CD4-positive, alpha-beta T cell treated with Interleukin-1 beta for 1 hour (primary cell): ENCODE results near the gene PNLIPRP2.

Experiments
- DNase-seq, 2 donors: peaks; one replicate each; pipeline ENCODE4 v3.0.0-alpha.2; 2020 to 2022

Gene PNLIPRP2

DNA sequence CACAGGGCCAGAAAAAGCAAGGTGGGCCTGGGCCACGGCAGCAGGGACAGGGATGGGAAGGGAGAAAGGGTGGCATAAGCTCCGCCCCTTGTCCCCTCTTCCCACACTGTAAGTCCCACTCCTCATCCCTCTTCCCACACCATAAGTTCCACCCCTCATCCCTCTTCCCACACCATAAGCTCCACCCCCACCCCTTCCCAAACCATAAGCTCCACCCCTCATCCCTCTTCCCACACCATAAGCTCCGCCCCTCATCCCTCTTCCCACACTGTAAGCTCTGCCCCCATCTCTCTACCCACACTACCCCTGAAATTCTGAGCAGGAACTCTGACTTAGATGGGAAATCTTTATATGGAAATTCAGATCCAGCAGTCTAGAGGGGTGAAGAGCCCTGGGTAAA, 65.9 kb downstream of the PNLIPRP2 start:
- no peak for DNase-seq

- no peak for DNase-seq
These were observed 66.9 kb downstream of the PNLIPRP2 start for GRCh38 chr10:116687633-116688032.

DNA sequence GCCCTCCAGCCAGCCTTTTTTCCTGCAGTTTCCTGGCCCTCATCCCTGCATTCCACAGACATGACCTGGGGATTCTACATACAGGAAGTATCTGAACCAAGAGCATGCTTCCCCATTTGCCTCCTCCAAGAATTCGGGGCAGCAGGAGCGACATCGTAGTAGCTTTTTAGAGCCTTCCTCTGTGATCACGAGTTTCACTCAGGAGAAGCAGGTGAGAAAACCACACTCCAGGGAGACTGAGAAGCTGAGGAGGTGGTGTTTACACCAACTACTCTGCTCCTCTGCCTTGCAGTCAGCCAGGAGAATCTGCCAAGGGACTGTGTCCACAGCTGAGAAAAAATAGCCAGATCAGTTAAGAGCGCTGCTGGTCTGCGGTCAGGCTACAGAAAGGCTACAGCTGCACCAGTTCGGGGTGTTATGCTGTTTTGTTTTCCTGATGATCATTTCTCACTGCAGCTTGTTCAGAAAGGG, 67.5 kb downstream of the PNLIPRP2 start:
- DNase-seq, result no peak

- no peak for DNase-seq
These were observed 68.2 kb downstream of the PNLIPRP2 start for GRCh38 chr10:116688741-116689495.

DNA sequence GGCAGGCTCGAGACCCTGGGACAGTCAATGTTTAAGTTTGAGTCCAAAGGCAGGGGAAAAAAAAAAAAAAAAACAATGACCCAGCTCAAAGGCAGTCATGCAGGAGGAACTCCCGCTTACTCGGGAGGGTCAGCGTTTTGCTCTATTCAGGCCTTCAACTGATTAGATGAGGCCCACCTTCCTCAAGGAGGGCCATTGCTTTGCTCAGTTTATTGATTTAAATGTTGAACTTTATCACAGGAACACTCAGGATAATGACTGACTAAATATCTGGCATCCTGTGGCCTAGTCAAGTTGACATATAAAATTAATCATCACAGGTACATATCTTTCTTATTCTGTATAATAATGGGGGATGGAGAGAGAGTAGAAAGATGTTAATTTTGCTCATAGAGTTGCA, 69.0 kb downstream of the PNLIPRP2 start:
- no peak for DNase-seq

GRCh38 chr10:116690356-116691322, 69.9 kb downstream of the PNLIPRP2 start:
- no peak for DNase-seq

DNA sequence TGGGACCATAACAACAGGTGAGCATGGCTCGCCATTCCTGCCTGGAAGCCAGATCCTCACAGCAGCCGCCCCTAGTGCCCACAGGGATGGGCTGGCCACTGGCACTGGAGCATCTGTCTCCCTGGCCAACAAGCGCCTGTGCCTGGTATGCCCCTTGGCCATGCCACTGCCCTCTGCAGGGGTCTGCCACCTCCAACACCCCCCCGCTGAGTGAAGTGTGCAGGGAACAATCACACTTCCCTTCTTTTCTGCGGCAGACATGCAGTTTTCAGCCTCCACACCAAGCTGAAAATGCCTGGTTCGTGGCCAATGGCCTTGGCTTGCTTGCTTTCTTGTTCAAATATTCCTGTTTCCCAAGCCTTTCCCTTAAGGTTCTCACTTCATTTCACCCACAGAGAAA, 70.9 kb downstream of the PNLIPRP2 start:
- DNase-seq, result no peak

DNA sequence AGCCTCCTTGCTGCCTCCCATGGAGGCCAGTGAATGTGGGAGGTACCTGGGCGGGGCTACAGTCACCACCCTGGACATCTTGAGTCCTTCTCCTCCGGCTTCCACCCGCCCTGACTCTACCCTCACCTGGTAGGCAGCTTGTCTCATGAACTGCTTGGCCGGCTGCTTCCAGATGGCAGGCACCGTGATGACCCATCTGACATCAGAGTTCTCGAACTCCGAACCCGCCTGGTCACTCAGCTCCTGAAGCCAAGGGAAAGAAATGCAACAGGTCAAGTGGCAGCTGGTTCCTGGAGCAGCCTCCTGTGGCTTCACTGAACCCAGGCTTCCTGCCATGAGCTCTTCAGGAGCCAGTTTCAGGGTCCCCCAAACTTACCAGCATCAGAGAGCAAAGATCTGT, 71.5 kb downstream of the PNLIPRP2 start:
- DNase-seq, result no peak

- DNase-seq, result no peak
These were observed 73.6 kb downstream of the PNLIPRP2 start for GRCh38 chr10:116694243-116694926.
